Kidney (tissue), 14 donors: ENCODE measurements around the gene ETS2. TPM values are rescaled to one million over a fixed set of nuclear protein-coding genes. Genes with fewer than 3 reads are reported as not detected.
A peak's percentile ranks its signal among the peaks of the same experiment; 100 is the strongest.

Experiments used
- DNase-seq, 5 donors: peaks; one replicate each; pipeline ENCODE4 v3.0.0-alpha.2; 2013 to 2020
- FAIRE-seq: peaks from 2 replicates; lab custom pipeline; 2012; peaks lifted over from hg19 to GRCh38; lab: Jason Lieb, UNC
- H3K27ac ChIP-seq, 2 donors: one replicate each; pipeline ENCODE4 v1.7.0; 2013; ENCODE audit warnings: low read depth in 2 of 2, low read length in 2 of 2, inconsistent platforms in 1 of 2
- H3K27me3 ChIP-seq: one replicate; pipeline ENCODE4 v1.7.1; 2013; ENCODE audit warnings: low read length, inconsistent platforms; ENCODE audit not compliant: control insufficient read depth, insufficient read depth
- H3K36me3 ChIP-seq, 3 donors: one replicate each; pipeline versions ENCODE4 v1.7.0 to v1.7.1; 2013; ENCODE audit warnings: low read length in 3 of 3, control low read depth in 1 of 3, inconsistent platforms in 1 of 3; ENCODE audit not compliant: insufficient read depth in 3 of 3, control insufficient read depth in 2 of 3
- H3K4me1 ChIP-seq, 3 donors: one replicate each; pipeline versions ENCODE4 v1.7.0 to v1.7.1; 2013; ENCODE audit warnings: low read length in 3 of 3, inconsistent platforms in 1 of 3, low read depth in 1 of 3; ENCODE audit not compliant: control insufficient read depth in 2 of 3, insufficient read depth in 2 of 3
- H3K4me3 ChIP-seq, 3 donors: one replicate each; pipeline versions ENCODE4 v1.7.0 to v1.8.1; 2013; ENCODE audit warnings: low read length in 3 of 3, control low read depth in 1 of 3, inconsistent platforms in 1 of 3
- H3K9ac ChIP-seq, 3 donors: one replicate each; pipeline versions ENCODE4 v1.7.0 to v1.7.1; 2013; ENCODE audit warnings: low read length in 3 of 3, control low read depth in 1 of 3, inconsistent platforms in 1 of 3
- H3K9me3 ChIP-seq, 3 donors: one replicate each; pipeline versions ENCODE4 v1.7.0 to v1.7.1; 2013; ENCODE audit warnings: low read length in 3 of 3, control low read depth in 1 of 3, inconsistent platforms in 1 of 3; ENCODE audit not compliant: control insufficient read depth in 2 of 3, insufficient read depth in 1 of 3
- CTCF ChIP-seq: IDR thresholded peaks from 3 replicates; pipeline ENCODE4 v1.5.1; 2012; ENCODE audit warnings: mild to moderate bottlenecking, moderate library complexity, borderline replicate concordance; ENCODE audit not compliant: insufficient read depth; ENCODE audit errors: extremely low read depth
- intact Hi-C: fragments of 100-400 bp; cut with DNase I; formaldehyde crosslinking; loops from one replicate; pipeline ENCODE4 v1.11.1; 2022
- polyA plus RNA-seq: library from polyadenylated mRNA; stranded (reverse); fragments of 350-450 nt; fragmentation: Illumina TruSeq; extraction: RNeasy Lipid Tissue Mini Kit (QIAGEN cat#74804); gene quantifications from one replicate; pipeline ENCODE4 v1.2.3, GENCODE V29; 2014; ENCODE audit warnings: low read depth, low replicate concordance; ENCODE audit not compliant: insufficient read depth
- total RNA-seq: library from RNA; stranded (reverse); fragmentation: NEBNext Ultra II Directional; extraction: Animal tissue kit (Norgen Biotek cat#: 25700); gene quantifications from one replicate; pipeline ENCODE4 v1.2.1, GENCODE V29; 2021
- donor health status: control.
- donor health status: control.
- donor health status: control.
- donor health status: control.
- donor health status: control.
- donor health status: DM: yes; HTN: yes; CAD: no.
- donor health status: Normal renal cell carcinoma (clear cell type).

ETS2 gene
- total and polyA plus RNA-seq, 2 donors from 2014 or later = 43.1 to 178 TPM

- no peak overlapping the region for H3K4me3 ChIP-seq
- FAIRE-seq (no peak), DNase-seq (peak; percentile 38 to 88 (median 51))
- peaks cover 0 to 5% (median 0%) of the 10 kb centered on the region in 3 donors for H3K9me3 ChIP-seq
- intact Hi-C loops = no loop called here
- no peak for TF ChIP-seq CTCF
- H3K27ac ChIP-seq = peak overlapping the region; percentile 40 to 47
- H3K9ac ChIP-seq = no peak overlapping the region
- peaks cover 0 to 7% (median 0%) of the 10 kb centered on the region in 3 donors for H3K4me1 ChIP-seq
- no peaks in the 10 kb centered on the region for H3K27me3 ChIP-seq
- H3K36me3 ChIP-seq = no peaks in the 10 kb centered on the region
Observed at GRCh38 chr21:38787461-38788274, 18.1 kb upstream of the ETS2 start.

GRCh38 chr21:38788275-38788905, 17.3 kb upstream of the ETS2 start:
- Histone ChIP-seq H3K9me3 (no peaks in the 10 kb centered on the region), H3K4me3 (no peak overlapping the region), H3K4me1 (peaks cover 0 to 7% (median 0%) of the 10 kb centered on the region in 3 donors), H3K36me3 (no peaks in the 10 kb centered on the region), H3K9ac (no peak overlapping the region), H3K27me3 (no peaks in the 10 kb centered on the region), H3K27ac (peak overlapping the region in 1 of 2 donors; percentile 47)
- FAIRE-seq = no peak
- DNase-seq = no peak
- TF ChIP-seq CTCF = no peak
- intact Hi-C loops = no loop called here

GRCh38 chr21:38789275-38789674, 16.5 kb upstream of the ETS2 start:
- Histone ChIP-seq H3K4me1 (peaks cover 0 to 7% (median 0%) of the 10 kb centered on the region in 3 donors), H3K9me3 (no peaks in the 10 kb centered on the region), H3K27me3 (no peaks in the 10 kb centered on the region), H3K27ac (no peak overlapping the region), H3K4me3 (no peak overlapping the region), H3K36me3 (no peaks in the 10 kb centered on the region), H3K9ac (no peak overlapping the region)
- intact Hi-C loops = no loop called here
- TF ChIP-seq CTCF = no peak
- DNase-seq (no peak), FAIRE-seq (no peak)
